Measurements from ENCODE around the gene TUT4. TPM values are rescaled to one million over a fixed set of nuclear protein-coding genes. Genes with fewer than 3 reads are reported as not detected.

Gene TUT4
- total RNA-seq, 2 experiments from 2014 or later, result 51.6 to 59.0 TPM

- no peak overlapping the region for H3K4me3 Mint-ChIP-seq
- CTCF ChIA-PET, result no interaction called here
Measured at GRCh38 chr1:52487632-52488031, 65.3 kb downstream of the TUT4 start.

GRCh38 chr1:52482326-52483004 lies 70.4 kb downstream of the TUT4 start:
- no peak overlapping the region for H3K4me3 Mint-ChIP-seq
- POLR2A ChIA-PET, result no interaction called here
- intact Hi-C loops (cut with micrococcal nuclease), result no loop called here
- peaks cover 2% of the 10 kb centered on the region for H3K36me3 Mint-ChIP-seq (ENCODE audit: low read depth)
- H3K27ac Mint-ChIP-seq, result no peak overlapping the region
- CTCF ChIA-PET, result interaction anchor here (1.6 kb wide), 1 partner anchor 204 kb away, joined by 5 read pairs; no protein-coding TSS in a partner anchor
- DNase-seq (no peak), ATAC-seq (no peak)
- no peaks in the 10 kb centered on the region for H3K4me1 Mint-ChIP-seq (ENCODE audit: low read depth)
- H3K27me3 Mint-ChIP-seq, result no peaks in the 10 kb centered on the region
- TF ChIP-seq CTCF (IDR thresholded peaks at IDR 0.05), result no peak
- H3K9me3 Mint-ChIP-seq, result no peaks in the 10 kb centered on the region

More at GRCh38 chr1:52487632-52488031, 65.3 kb downstream of the TUT4 start:
- H3K27me3 Mint-ChIP-seq, result no peaks in the 10 kb centered on the region
- H3K36me3 Mint-ChIP-seq (ENCODE audit: low read depth), result peaks cover 8% of the 10 kb centered on the region
- peaks cover 3% of the 10 kb centered on the region for H3K4me1 Mint-ChIP-seq (ENCODE audit: low read depth)
- ATAC-seq, result no peak
- no peak for DNase-seq
- intact Hi-C loops (cut with micrococcal nuclease), result no loop called here
- no peak for TF ChIP-seq CTCF (IDR thresholded peaks at IDR 0.05)
- no peaks in the 10 kb centered on the region for H3K9me3 Mint-ChIP-seq
- no peak overlapping the region for H3K27ac Mint-ChIP-seq
- POLR2A ChIA-PET, result no interaction called here

GRCh38 chr1:52479076-52479475 lies 73.8 kb downstream of the TUT4 start:
- CTCF ChIA-PET, result no interaction called here
- intact Hi-C loops (cut with micrococcal nuclease), result no loop called here
- POLR2A ChIA-PET, result no interaction called here

GRCh38 chr1:52477876-52478275 lies 75.0 kb downstream of the TUT4 start:
- peaks cover 5% of the 10 kb centered on the region for H3K4me1 Mint-ChIP-seq (ENCODE audit: low read depth)
- ATAC-seq, result no peak
- no peak overlapping the region for H3K4me3 Mint-ChIP-seq
- no peak for DNase-seq
- H3K9me3 Mint-ChIP-seq, result no peaks in the 10 kb centered on the region
- ChIA-PET POLR2A (interaction anchor here (0.5 kb wide), 1 partner anchor 424 kb away, joined by 3 read pairs; no protein-coding TSS in a partner anchor), CTCF (no interaction called here)
- H3K36me3 Mint-ChIP-seq (ENCODE audit: low read depth), result peaks cover 9% of the 10 kb centered on the region
- H3K27ac Mint-ChIP-seq, result no peak overlapping the region
- TF ChIP-seq CTCF (IDR thresholded peaks at IDR 0.05), result no peak
- intact Hi-C loops (cut with micrococcal nuclease), result no loop called here
- H3K27me3 Mint-ChIP-seq, result no peaks in the 10 kb centered on the region

More at GRCh38 chr1:52479076-52479475, 73.8 kb downstream of the TUT4 start:
- Mint-ChIP-seq H3K27ac (no peak overlapping the region), H3K4me1 (ENCODE audit: low read depth) (no peaks in the 10 kb centered on the region), H3K9me3 (no peaks in the 10 kb centered on the region), H3K4me3 (no peak overlapping the region), H3K27me3 (no peaks in the 10 kb centered on the region), H3K36me3 (ENCODE audit: low read depth) (peaks cover 9% of the 10 kb centered on the region)
- ATAC-seq (no peak), DNase-seq (no peak)
- no peak for TF ChIP-seq CTCF (IDR thresholded peaks at IDR 0.05)

- H3K27ac Mint-ChIP-seq, result no peak overlapping the region
- no peaks in the 10 kb centered on the region for H3K27me3 Mint-ChIP-seq
- no peaks in the 10 kb centered on the region for H3K9me3 Mint-ChIP-seq
- ATAC-seq, result no peak
- ChIA-PET POLR2A (no interaction called here), CTCF (no interaction called here)
- no peak overlapping the region for H3K4me3 Mint-ChIP-seq
- peaks cover 6% of the 10 kb centered on the region for H3K4me1 Mint-ChIP-seq (ENCODE audit: low read depth)
- TF ChIP-seq CTCF (IDR thresholded peaks at IDR 0.05), result no peak
- DNase-seq, result no peak
- intact Hi-C loops (cut with micrococcal nuclease), result no loop called here
- peaks cover 9% of the 10 kb centered on the region for H3K36me3 Mint-ChIP-seq (ENCODE audit: low read depth)
Measured at GRCh38 chr1:52476943-52477342, 75.9 kb downstream of the TUT4 start.
